Hematopoietic multipotent progenitor cell treated with erythropoietin and hydrocortisone succinate and interleukin-3 and kit ligand, for 15 days (in vitro differentiated cells): ENCODE data around the gene CELSR3.

ENCODE experiments used
- DNase-seq: peaks from one replicate; pipeline ENCODE4 v3.0.0-alpha.2; 2015; ENCODE audit warnings: low spot score

Gene CELSR3

GRCh38 chr3:48685603-48686511, 23.2 kb upstream of the CELSR3 start, which contains the start of gene NCKIPSD:
Gene NCKIPSD (minus strand): TSS chr3:48685915. CDS start chr3:48685807, 108 bp downstream.
- DNase-seq: peak; percentile 89

GRCh38 chr3:48685293-48685602, 22.6 kb upstream of the CELSR3 start:
- DNase-seq: no peak

DNA sequence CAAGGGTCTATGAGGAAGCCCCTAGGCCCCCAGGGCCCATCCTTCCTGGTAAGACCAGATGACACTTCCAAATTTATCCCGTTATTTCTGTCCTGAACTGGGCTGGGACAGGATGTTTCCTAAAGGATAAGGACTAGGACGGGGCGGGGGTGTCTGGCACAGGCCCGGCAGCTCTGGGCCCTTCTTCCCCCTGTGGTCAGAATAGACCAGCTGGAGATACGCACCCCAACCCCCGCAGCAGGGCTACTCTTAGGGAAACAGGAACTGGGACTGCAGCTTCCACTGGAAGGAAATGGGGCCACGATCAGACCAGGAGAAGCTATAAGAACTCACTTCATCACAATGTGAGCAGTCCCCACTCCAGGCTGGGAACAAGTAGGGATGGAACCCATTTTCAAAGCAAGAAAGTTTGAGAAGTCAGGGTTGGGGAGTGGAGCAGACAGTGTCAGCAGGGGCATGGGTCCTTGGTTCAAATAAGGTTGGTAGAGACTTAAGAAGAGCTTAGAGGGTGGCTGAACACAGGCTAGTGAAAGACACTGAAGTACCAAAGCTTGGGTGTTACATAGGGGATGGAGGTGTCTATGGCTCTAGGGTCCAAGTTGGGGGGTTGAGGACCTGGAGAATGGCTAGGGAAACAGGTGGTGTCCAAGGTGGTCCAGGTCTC, 21.9 kb upstream of the CELSR3 start:
- DNase-seq: no peak

GRCh38 chr3:48684054-48684349, 21.3 kb upstream of the CELSR3 start:
- no peak for DNase-seq

GRCh38 chr3:48682786-48683185, 20.1 kb upstream of the CELSR3 start:
- no peak for DNase-seq

DNA sequence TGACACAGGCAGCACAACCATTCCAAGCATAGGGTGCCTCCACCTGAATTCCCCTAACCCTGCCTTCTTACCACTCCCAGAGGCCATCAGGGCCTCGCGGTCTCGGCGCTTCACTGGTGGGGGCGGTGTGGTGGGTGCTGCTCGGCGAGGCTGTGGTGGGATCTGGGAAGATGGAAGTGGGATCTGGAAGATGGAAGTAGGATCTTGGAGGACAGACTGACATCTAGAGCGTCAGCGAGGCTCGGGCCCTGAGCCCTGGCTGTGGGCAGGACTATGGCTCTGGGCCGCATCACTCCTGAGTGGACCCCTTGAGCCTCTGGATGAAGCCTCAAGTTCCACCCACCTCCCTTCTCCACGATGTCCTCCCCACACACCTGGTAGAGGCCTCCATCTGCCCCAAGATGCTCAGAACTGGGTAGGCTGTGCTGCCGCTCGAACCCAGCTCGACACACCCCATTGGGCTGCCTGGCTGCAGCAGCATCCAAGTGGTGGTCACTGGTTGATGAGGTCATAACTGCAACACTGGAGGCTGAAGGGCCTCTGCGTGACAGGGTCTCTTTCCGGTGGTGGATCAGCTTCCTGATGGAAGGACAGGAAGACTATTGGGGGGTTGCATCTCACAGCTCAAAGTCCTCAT, 19.4 kb upstream of the CELSR3 start:
- no peak for DNase-seq

DNA sequence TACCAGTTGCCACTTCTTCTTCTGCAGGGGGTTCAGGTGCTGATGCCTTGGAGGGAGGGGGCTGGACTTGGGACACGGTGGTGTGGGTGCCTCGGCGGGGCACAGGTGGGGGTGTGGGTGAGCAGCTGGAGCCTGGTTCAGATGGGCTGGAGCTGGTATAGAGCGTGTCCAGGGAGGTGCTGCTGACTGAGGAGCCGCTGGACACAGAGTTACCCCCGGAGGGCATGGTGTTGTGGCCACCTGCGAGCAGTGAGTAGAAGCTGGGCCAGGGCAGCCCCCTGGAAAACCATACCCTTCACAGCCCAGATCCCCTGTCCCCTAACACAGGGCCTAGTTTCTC, 18.8 kb upstream of the CELSR3 start:
- DNase-seq: no peak

DNA sequence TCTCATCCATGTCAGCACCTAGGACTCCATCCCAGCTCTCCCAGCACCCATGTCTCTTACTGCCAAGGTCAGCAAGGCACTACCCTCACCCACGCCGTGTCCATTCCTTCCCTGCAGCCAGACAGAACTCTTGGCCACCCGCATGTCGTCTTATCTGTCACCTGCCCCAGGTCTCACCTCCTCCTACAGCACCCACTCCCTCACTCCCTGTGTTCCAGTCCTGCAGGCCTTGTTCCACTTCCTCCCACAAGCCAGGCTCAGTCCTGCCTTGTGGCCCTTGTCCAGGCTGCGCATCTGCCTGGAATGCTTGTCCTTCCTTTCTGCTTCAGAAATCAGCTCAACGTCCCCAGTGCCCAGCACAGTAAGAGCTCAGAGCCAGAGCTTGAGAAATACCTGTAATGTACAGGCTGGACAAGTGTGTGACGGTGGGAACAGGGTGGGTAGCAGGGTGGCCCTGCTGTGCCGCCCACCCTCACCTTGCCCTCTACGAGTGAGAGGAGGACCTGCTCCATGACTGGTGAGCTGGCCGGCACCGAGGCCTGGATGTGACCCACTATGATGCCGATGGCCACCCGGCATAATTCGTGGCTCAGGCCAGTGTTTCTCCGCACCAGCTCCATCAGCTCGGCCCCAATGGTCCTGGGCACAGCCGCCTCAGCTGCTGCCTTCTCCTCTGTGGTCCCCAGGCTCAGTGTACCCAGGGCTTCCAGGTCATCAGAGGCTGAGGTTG, 18.3 kb upstream of the CELSR3 start:
- no peak for DNase-seq

- no peak for DNase-seq
Observed at GRCh38 chr3:48679411-48680391, 17.0 kb upstream of the CELSR3 start.

- no peak for DNase-seq
Observed at GRCh38 chr3:48678566-48679380, 16.1 kb upstream of the CELSR3 start.

DNA sequence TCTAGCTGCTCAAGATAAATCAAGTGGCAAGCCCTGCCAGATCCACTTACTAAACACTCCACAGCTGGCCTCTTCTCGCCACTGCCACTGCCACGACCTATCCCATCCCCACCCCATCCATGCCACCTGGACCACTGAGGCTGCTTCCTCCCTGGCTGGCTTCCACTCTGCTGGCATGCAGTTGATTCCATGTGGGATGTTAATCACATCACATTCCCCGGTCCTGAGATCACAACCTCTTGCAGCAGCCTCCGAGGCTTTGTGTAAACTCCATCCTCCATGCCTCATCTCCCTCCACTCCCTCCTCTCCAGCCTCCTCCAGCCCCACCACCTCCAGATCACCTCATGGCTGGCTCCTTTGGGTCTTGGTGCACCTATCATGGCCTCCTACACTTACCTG, 15.4 kb upstream of the CELSR3 start:
- no peak for DNase-seq

DNA sequence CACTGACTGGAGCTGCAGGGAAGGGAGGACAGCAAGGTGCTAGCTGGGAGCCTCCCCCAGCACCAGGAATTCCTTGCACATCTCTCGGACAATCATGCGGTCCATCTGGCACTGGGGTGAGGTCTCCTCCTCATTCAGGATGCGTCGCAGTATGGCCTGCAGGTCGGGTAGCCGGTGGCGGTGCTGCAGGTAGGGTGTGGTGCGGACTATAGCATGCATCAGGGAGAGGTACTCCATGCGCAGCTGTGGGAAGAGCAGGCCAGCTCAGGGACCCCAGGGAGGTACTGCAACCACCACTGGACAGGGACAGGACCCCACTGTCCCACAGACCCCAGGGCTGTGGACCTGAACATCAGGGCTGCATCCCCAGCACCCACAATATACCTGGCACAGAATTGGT, 11.8 kb upstream of the CELSR3 start:
- DNase-seq: no peak

- no peak for DNase-seq
Observed at GRCh38 chr3:48672522-48672921, 9.8 kb upstream of the CELSR3 start.

- no peak for DNase-seq
Observed at GRCh38 chr3:48664929-48665328, 2.2 kb upstream of the CELSR3 start.

DNA sequence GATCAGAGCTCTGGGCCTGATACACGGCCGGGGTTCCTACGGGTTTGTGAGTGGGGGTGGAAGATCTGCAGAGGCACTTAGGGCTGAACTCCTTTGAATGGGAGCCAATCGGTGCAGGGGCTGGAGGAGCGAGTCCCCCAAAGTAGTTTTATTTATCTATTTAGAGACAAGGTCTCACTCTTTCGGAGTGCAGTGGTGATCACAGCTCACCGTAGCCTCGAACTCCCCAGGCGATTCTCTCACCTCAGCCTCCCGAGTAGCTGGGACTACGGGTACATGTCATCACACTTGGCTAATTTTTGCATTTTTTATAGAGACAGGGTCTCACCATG, 1.6 kb upstream of the CELSR3 start:
- DNase-seq: no peak

DNA sequence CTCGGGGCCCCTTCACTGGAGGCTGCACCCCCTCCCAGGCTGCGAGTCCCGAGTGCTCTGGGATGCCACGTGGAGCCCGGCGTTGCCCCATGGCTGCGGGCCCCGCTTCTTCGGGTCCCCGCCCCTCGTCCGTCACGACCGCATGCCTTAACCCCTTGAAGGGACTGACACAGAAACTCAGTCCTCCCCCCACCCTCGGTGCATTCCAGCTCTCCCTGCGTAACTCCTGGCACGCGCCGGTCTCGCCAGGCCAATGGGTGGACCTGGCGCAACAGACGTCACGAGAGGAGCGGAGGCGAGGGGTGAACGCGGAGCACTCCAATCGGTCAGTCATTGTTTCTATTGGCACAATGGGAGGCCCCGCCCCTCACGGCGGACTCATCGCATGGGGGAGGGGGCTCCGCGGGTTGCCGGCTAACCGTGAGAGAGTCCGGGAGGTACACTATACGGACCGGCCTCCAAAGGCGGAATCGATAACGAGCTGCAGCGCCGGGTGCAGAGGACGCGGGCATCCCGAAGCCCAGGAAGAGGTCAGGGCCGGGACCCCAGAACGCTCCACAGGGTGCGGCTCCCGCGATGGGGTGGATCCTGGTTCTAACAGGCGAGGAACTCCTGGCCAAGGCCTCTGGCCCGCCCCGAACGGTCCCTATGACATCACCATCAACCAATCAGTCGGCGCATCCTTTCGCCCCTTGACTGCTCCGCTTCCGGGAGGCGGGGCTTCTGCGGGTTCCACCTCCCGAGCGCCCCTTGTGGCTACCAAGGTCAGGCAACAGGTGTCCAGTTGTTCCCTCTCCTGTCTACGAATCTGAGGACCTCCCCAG, 1.0 kb upstream of the CELSR3 start:
- peak; percentile 94 for DNase-seq

GRCh38 chr3:48662145-48662752, 437 bp downstream of the CELSR3 start:
- no peak for DNase-seq

GRCh38 chr3:48661501-48662144, 1.1 kb downstream of the CELSR3 start:
- peak; percentile 56 for DNase-seq
